Glomerular endothelial cell (primary cell): Measurements from ENCODE around the gene APRT. TPM values are rescaled to one million over a fixed set of nuclear protein-coding genes. Genes with fewer than 3 reads are reported as not detected.
"Not testable (repeated sequence)": the region's sequence is repeated elsewhere in the genome, so short reads cannot be mapped to it uniquely, and the experiment has no call there.

Experiments used
- DNase-seq: peaks from one replicate; pipeline ENCODE4 v3.0.0-alpha.2; 2011; ENCODE audit warnings: low read depth, low spot score; ENCODE audit errors: extremely low read depth
- total RNA-seq: library from RNA; depleted of rRNA; stranded (reverse); fragments of >200 nt; gene quantifications from 2 replicates; pipeline ENCODE4 v1.2.3, GENCODE V29; 2015

APRT gene
- total RNA-seq, 1 donor from 2014 or later, result 189 TPM

- DNase-seq, result not testable (repeated sequence)
Measured at GRCh38 chr16:88823646-88824045, 11.9 kb upstream of the APRT start.

- no peak for DNase-seq
Measured at GRCh38 chr16:88822281-88823040, 10.7 kb upstream of the APRT start.

GRCh38 chr16:88821168-88821850 lies 9.6 kb upstream of the APRT start:
- no peak for DNase-seq

DNA sequence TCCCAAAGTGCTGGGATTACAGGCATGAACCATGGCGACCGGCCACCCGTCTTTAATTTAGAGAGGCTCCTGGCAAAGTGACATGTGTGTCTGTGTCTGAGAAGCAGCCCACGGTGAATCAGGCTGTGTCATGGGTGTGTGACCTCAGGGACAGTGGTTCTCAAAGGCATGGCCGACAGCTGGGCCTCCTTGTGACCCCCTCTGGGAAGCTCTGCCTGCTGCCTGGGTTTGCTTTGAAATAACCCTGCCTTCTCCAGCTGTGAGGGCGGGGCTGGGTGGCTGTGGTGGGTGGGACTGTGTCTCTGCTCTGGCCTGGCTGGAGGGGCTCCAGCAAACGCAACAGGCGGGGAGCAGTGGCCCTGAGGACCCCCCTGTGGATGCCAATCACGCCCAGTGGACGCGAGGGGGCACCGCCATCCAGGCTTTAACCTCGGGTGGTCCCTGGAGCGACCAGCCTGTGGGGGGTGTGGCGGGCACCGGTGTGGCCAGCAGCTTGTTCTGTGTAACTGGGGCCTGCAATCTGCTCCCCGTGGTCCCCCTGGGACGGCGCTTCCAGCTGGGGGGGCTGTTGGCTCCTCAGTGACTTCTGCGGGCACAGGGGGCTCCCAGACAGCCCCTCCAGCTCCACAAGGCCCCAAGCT lies 8.8 kb upstream of the APRT start:
- DNase-seq, result no peak

GRCh38 chr16:88819126-88819525 lies 7.4 kb upstream of the APRT start:
- DNase-seq, result no peak

GRCh38 chr16:88818575-88818874 lies 6.8 kb upstream of the APRT start:
- no peak for DNase-seq

DNA sequence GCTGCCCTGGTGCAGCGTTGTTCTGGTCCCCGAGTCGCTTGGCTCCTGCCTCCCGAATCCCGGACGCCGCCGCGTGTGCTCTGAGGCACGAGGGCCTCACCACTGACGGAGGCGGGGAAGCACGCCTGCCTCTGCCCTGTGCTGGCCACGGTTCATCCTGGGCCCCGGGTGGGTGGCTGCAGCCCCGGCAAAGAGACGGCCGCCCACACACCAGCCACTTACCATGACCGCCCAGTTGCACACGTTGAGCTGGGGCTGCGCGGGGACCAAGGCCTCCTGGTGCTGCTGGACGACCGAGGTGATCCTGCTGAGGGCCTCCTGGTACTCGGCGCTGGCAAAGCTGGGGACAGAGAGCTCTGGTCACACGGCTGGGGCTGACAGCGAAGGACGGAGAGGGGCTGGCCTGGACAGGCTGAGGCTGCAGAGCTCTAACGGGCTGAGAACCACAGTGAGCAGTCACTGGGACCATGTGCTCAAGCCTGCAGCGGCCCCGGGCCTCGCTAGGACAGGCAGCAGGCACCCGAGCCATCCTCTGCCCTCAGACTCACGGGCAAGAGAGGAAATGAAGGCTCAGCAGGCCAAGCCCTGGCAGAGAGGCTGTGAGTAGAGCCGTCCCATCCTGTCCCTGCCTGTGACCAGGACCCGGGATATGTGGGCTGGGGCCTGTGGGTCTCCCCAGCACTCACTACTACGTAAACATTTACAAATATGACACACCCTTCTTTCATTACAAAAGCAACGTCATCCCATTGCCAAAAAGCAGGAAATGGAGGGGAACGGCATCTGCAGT lies 6.3 kb upstream of the APRT start:
- no peak for DNase-seq

GRCh38 chr16:88816736-88817535 lies 5.2 kb upstream of the APRT start:
- DNase-seq, result no peak

DNA sequence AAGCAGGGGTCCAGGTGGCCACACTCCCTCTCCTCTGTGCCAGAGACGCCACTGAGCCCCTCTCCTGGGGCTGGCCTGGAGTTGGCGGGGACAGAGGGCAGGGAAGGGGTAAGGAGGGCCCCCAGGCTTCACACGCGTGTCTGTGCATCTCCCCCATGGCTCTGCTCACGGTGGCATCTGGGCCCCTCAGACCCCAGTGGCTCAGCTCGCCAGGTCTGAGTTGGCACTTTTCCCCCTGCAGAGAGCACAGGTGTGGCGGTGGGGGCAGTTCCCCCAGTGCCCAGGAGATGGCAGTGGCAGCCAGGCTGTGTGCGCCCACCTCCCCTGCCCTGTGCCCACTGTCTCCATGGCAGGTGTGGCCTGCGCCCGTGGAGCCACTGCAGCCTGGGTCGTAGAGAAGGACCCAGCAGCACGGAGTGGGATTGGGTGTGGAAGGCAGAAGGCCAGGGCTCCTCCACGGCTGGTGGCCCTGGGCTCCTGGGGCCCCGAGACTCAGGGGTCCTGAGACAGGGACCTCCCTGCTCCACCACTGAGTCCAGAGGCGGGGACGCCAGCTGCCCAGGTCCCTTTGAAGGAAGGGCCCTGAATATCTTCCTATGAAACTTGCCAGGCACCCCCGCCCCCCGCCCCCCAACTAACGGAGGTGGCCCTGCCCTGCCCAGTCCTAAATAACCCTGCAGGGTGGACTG lies 4.3 kb upstream of the APRT start:
- no peak for DNase-seq

DNA sequence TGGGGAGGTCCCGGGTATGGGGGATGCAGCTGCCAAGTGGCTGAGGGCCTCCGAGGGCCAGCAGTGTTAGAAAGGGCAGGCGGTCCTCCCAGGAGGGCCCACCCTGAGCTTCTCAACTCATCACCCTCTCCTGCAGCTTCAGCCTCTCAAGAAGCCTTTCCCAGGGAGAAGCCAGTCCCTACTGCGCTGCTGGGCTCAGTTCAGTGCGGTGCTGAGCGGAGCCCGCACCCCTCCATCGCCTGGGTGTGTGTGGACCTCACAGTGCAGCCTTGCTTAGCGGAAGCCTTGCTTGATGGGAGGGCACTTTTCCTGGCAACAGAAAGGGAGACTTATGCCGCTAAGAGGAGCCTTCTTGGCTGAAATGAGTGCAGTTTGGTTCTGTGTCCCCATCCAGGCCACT lies 3.5 kb upstream of the APRT start:
- DNase-seq, result no peak

GRCh38 chr16:88814144-88814502 lies 2.4 kb upstream of the APRT start:
- no peak for DNase-seq

DNA sequence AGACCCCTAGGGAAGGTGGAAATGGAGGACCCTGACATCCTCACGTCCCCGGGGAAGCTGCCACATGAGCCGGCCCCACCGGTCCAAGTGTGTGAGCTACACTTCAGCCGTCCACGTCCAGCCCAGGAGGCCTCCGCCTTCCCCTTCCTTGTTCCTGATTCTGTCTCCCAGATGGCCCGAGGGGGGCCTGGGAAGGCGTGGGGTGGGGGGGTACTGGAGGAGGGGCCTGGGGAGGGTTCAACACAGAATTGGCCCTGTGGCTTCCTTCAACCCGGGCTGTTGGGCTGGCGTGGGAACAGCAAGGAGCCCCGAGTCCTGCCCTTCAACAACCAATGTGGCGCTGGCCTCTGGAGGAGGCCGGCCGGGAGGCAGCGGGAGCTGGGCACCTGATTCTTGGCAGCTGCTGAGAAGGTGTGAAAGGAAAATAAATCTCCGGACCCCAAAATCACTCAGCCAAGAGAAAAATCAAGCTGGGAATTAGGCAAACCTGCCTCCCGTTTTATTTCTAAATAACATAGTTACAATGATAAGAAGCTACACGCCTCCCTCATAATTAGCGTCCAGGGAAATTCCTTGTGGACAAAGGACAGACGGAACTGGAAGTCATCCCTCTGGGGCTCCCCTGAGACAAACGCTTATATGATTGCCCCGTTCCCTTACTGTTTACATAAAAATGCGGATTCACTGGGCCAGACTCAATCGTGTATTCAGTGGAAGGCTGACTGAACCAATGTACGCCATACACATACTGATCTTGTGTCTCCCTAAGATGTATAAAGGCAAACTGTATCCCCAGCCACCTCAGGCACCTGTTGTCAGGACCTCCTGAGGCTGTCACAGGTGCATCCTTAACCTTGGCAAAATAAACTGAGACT lies 1.8 kb upstream of the APRT start:
- DNase-seq, result no peak

- DNase-seq, result no peak
Measured at GRCh38 chr16:88812513-88813268, 963 bp upstream of the APRT start.

- DNase-seq, result no peak
Measured at GRCh38 chr16:88810912-88811768, 588 bp downstream of the APRT start.

GRCh38 chr16:88810166-88810911 lies 1.4 kb downstream of the APRT start:
- no peak for DNase-seq

DNA sequence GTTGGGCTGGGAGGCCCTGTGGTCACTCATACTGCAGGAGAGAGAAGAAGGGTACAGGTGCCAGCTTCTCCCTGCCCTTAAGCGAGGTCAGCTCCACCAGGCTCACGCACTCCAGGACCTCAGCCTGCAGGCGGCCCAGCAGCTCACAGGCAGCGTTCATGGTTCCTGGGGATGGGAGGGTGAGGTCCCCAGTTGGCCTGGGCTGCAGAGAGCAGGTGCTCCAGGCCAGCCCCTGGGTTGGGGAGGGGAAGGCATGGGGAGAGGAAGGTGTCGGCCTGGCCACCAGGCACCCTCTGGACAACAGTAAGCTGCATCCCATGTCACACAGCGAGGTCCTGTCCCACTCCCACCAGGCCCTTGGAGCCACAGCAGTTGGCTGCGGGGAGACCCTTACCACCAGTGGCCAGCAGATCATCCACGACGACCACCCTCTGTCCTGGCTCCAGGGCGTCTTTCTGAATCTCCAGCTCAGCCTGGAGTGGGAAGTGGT lies 2.0 kb downstream of the APRT start:
- no peak for DNase-seq
